ENCODE data around the gene CLUH.

The CLUH gene

DNA sequence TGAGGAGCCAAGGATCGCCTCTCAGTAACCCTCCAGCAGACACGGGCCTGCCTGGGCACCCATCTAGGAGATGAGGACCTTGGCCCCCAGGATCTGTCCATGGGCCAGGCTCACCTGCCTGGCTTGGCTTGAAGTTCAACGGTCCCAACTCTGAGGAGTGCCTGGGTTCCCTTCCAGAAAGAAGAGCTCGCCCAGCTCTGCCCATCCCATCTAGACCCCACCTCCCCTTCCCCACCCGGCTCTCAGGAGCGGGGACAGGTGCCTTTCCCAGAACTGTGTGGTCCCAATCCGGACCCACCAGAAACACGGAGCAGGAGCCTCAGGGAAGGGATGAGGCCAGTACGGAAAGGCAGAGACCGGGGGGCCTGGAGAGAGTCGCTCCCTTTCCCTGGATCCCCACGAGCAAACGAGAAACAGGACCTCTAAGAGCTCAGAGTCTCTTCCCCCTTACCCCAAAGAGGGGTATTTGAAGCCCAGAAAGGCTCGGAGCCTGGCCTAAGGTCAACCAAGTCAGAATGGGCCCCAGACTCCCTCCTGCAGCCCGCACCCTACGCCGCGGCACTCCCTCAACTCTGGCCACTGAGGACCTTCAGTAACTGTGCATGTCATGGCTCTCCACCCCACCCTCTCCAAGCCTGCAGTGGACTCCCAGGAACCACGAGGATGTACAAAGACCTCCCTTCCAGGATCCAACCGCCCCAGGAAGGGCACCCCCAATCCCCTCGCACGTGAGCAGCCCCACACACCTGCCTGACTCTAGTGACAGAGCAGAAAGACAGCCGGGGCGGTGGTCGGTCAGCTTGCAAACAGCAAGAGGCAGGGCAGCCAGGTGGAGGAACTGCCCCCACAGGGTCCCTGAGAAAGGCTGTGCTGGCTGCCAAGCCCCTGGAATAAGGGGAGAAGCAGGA, 5.4 kb downstream of the CLUH start:
- Histone ChIP-seq H2AFZ (no peak overlapping the region), H3K79me2 (peaks cover 31% of the 10 kb centered on the region), H3K9ac (no peak overlapping the region), H3K27ac (no peak overlapping the region), H3K4me1 (peaks cover 24% of the 10 kb centered on the region), H3K27me3 (ENCODE audit: control insufficient read depth, insufficient read depth, low read length) (no peaks in the 10 kb centered on the region), H3K4me2 (ENCODE audit: low read length) (no peak overlapping the region), H3K4me3 (ENCODE audit: low read depth, low read length) (no peak overlapping the region), H3K9me3 (ENCODE audit: control insufficient read depth, low read length) (no peaks in the 10 kb centered on the region), H3K36me3 (ENCODE audit: control insufficient read depth, insufficient read depth, low read length) (no peaks in the 10 kb centered on the region)
- TF ChIP-seq, protein P1, sequence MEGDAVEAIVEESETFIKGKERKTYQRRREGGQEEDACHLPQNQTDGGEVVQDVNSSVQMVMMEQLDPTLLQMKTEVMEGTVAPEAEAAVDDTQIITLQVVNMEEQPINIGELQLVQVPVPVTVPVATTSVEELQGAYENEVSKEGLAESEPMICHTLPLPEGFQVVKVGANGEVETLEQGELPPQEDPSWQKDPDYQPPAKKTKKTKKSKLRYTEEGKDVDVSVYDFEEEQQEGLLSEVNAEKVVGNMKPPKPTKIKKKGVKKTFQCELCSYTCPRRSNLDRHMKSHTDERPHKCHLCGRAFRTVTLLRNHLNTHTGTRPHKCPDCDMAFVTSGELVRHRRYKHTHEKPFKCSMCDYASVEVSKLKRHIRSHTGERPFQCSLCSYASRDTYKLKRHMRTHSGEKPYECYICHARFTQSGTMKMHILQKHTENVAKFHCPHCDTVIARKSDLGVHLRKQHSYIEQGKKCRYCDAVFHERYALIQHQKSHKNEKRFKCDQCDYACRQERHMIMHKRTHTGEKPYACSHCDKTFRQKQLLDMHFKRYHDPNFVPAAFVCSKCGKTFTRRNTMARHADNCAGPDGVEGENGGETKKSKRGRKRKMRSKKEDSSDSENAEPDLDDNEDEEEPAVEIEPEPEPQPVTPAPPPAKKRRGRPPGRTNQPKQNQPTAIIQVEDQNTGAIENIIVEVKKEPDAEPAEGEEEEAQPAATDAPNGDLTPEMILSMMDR (IDR thresholded peaks at IDR 0.05) = no peak

DNA sequence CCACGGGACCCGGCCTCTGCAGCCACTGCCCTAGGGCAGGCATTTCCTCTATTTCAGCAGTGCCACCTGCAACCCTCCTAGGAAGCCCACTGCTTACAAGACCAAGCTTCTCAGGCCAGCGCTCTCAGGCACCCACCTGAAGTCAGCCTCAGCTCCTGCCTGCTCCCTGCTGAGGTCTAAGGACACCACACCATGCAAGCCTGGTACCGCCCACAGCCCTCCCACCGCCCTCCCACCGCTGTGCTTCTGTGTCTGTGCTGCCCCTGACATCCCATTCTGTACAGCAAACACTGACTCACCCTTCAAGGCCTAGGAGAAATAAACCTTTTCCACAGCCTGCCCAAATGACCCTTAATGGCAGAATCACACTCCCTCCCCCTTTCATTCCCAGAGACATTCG, 6.3 kb downstream of the CLUH start:
- Histone ChIP-seq H2AFZ (no peak overlapping the region), H3K27ac (no peak overlapping the region), H3K9ac (no peak overlapping the region), H3K36me3 (ENCODE audit: control insufficient read depth, insufficient read depth, low read length) (no peaks in the 10 kb centered on the region), H3K27me3 (ENCODE audit: control insufficient read depth, insufficient read depth, low read length) (no peaks in the 10 kb centered on the region), H3K79me2 (peaks cover 22% of the 10 kb centered on the region), H3K9me3 (ENCODE audit: control insufficient read depth, low read length) (no peaks in the 10 kb centered on the region), H3K4me2 (ENCODE audit: low read length) (no peak overlapping the region), H3K4me1 (peaks cover 21% of the 10 kb centered on the region), H3K4me3 (ENCODE audit: low read depth, low read length) (no peak overlapping the region)
- TF ChIP-seq, protein P1 (IDR thresholded peaks at IDR 0.05) = no peak

DNA sequence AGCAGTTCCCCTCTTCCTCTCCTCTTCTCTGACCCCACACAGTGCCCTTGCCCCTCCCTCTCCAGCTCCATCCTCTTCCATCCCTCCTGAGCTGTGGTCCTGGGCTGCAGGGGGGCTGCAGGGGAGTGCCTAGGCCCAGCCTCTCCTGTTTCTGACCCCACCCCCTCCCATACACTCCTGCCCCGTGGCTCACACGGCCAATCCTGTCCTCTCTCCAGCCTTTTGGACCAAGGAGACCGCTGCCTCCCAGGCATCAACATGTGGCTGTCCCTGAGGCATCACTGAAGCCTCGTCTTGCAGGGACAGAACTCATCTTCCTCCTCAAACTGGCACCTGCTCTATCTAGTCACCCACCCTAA, 6.7 kb downstream of the CLUH start:
- no peaks in the 10 kb centered on the region for H3K27me3 ChIP-seq (ENCODE audit: control insufficient read depth, insufficient read depth, low read length)
- H3K4me2 ChIP-seq (ENCODE audit: low read length) = no peak overlapping the region
- no peaks in the 10 kb centered on the region for H3K9me3 ChIP-seq (ENCODE audit: control insufficient read depth, low read length)
- H3K9ac ChIP-seq = no peak overlapping the region
- TF ChIP-seq, protein P1 (IDR thresholded peaks at IDR 0.05) = no peak
- H3K4me1 ChIP-seq = peaks cover 17% of the 10 kb centered on the region
- H3K79me2 ChIP-seq = peaks cover 18% of the 10 kb centered on the region
- H3K27ac ChIP-seq = no peak overlapping the region
- no peaks in the 10 kb centered on the region for H3K36me3 ChIP-seq (ENCODE audit: control insufficient read depth, insufficient read depth, low read length)
- H3K4me3 ChIP-seq (ENCODE audit: low read depth, low read length) = no peak overlapping the region
- no peak overlapping the region for H2AFZ ChIP-seq

DNA sequence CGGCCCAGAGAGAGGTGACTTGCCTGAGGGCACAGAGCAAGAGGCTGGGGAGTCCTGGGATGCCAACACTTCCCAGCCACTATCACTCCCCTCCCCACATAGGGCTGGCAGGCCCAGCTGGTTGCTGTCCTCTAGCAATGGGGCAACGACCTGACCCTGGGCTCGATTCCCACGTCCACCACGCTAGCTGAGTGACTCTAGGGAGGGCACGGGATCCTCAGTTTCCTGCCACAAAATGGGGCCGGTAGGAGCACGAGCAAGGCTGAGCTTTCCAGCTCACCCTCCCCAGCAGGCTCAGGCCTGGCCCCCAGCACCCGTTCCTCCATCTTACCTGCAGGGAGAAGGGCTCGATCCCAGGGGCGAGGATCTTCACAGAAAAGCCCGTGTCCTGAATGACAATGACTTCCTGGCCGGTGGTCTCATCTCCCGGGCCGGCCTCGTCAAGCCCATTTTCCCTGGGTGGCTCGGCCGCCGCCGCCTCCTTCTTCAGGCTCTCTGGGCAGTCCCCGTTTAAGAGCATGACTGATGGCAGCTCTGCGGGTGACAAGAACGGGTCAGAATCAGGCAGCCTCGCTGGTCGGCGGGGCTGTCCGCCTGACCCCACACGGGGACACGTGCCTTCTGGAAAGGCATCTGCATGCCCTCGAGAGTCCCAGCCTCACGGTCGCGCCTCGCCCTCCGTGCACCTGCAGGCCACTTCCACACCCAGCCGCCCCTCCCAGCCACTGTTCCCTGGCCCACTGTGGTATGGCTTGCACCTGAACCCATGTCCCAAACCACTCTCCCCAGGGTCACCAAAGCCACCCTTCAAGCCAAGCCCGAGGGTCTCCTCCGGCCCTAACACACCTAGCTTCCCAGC, 7.3 kb downstream of the CLUH start:
- Histone ChIP-seq H3K27ac (no peak overlapping the region), H3K4me2 (ENCODE audit: low read length) (no peak overlapping the region), H3K79me2 (peaks cover 13% of the 10 kb centered on the region), H2AFZ (no peak overlapping the region), H3K9ac (no peak overlapping the region), H3K4me1 (peaks cover 17% of the 10 kb centered on the region), H3K36me3 (ENCODE audit: control insufficient read depth, insufficient read depth, low read length) (no peaks in the 10 kb centered on the region), H3K27me3 (ENCODE audit: control insufficient read depth, insufficient read depth, low read length) (no peaks in the 10 kb centered on the region), H3K9me3 (ENCODE audit: control insufficient read depth, low read length) (no peaks in the 10 kb centered on the region), H3K4me3 (ENCODE audit: low read depth, low read length) (no peak overlapping the region)
- TF ChIP-seq, protein P1 (IDR thresholded peaks at IDR 0.05) = no peak
